Pons (tissue), 1 donor: Measurements from ENCODE around the gene GIGYF2.
"Not testable (repeated sequence)": the region's sequence is repeated elsewhere in the genome, so short reads cannot be mapped to it uniquely, and the experiment has no call there.

Experiments used
- DNase-seq: peaks from one replicate; pipeline ENCODE4 v3.0.0-alpha.2; 2016; ENCODE audit warnings: low spot score

Gene GIGYF2, protein sequence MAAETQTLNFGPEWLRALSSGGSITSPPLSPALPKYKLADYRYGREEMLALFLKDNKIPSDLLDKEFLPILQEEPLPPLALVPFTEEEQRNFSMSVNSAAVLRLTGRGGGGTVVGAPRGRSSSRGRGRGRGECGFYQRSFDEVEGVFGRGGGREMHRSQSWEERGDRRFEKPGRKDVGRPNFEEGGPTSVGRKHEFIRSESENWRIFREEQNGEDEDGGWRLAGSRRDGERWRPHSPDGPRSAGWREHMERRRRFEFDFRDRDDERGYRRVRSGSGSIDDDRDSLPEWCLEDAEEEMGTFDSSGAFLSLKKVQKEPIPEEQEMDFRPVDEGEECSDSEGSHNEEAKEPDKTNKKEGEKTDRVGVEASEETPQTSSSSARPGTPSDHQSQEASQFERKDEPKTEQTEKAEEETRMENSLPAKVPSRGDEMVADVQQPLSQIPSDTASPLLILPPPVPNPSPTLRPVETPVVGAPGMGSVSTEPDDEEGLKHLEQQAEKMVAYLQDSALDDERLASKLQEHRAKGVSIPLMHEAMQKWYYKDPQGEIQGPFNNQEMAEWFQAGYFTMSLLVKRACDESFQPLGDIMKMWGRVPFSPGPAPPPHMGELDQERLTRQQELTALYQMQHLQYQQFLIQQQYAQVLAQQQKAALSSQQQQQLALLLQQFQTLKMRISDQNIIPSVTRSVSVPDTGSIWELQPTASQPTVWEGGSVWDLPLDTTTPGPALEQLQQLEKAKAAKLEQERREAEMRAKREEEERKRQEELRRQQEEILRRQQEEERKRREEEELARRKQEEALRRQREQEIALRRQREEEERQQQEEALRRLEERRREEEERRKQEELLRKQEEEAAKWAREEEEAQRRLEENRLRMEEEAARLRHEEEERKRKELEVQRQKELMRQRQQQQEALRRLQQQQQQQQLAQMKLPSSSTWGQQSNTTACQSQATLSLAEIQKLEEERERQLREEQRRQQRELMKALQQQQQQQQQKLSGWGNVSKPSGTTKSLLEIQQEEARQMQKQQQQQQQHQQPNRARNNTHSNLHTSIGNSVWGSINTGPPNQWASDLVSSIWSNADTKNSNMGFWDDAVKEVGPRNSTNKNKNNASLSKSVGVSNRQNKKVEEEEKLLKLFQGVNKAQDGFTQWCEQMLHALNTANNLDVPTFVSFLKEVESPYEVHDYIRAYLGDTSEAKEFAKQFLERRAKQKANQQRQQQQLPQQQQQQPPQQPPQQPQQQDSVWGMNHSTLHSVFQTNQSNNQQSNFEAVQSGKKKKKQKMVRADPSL (N-terminal part only)

DNA sequence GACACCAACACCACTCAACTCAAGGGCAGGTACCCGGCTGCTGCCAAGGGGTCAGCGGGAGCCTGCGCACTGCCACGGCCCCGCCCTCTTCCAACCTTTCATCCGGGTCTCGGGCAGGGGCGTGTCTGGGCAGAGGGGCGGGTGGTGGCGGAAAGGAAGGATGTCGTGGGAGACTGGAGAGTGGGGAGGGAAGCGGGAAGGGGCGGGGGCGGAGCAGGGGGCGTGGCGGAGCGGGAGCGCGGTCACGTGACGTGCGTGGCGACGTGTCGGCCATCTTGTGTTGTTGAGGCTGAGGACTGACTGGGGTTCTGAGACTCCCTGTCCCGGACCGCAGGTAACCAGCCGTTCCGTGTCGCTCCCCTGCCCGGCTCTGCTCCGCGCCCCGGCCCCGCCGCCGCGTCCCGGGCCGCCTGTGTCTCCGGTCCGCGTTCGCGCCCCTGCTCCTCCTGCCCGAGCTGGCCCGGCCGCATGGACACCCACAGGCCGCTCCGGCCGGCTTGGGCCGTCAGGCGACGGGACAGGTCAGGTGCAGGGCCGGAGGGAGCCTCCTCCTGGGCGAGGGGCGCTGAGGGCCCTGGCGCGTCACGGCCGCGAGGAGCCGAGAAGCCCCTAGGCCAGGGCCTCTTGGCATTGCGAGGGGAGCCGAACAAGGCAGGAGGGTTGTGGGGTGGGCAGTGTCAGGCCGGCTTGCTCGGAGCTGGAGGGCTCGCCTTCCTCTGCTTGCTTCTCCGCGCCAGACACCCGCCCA is at the start of gene GIGYF2:
TSS of gene GIGYF2 (plus strand) at position 273 of the 748 bp plus-strand sequence. CDS start 37,867 bp downstream, outside the sequence.
- peak; percentile 94 for DNase-seq

DNA sequence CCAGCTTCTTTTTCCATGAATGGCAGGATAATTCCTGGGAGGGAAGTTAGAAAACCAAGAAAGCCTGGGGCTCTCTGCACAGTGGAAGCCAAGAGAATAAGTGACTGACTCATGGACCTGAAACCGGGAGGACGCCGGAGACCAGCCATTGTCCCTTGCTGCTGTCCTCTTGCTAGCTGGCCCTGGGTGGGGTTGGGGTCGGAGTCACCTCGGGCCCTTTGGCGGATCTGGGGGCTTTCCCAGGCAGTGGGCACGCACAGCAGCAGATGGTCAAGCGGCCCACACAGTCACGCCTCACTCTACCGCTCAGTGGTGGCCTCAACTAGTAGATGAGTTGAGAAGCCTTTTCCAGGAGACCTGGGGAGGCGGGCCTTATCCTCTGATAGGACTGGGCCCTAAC is 48.1 kb upstream of the GIGYF2 start:
- DNase-seq: no peak

DNA sequence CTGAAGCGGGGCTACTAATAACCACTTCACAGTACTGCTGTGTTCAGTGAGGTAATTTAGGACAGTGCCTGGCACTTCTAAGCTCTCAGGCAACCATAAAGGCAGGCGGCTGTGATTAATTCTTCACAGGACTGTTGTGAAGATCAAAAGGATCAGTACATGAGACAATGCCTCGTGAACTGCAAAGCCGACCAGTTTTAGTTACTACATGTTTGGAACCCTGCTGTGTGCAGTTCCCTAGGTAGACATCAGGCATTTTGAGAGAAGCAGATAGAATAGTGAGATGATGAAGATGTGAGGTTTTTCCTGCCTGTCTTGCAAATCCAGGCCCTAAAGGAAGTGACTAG is 44.7 kb upstream of the GIGYF2 start:
- DNase-seq: peak; percentile 63

DNA sequence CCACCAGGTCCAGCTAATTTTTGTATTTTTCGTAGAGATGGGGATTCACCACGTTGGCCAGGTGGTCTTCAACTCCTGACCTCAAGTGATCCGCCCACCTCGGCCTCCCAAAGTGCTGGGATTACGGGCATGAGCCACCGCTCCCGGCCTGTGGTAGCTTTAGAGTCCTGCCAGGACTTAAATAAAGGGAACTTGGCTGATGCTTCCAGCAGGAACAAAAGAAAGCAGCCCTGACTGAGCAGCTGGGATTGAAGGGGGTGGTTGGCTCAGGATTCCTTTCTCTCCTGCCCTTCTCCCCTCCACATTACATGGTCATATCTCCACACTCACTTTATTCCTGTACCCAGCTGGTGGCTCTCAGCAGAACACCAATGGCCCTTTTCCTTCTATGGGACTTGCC is 43.7 kb upstream of the GIGYF2 start:
- DNase-seq: no peak

DNA sequence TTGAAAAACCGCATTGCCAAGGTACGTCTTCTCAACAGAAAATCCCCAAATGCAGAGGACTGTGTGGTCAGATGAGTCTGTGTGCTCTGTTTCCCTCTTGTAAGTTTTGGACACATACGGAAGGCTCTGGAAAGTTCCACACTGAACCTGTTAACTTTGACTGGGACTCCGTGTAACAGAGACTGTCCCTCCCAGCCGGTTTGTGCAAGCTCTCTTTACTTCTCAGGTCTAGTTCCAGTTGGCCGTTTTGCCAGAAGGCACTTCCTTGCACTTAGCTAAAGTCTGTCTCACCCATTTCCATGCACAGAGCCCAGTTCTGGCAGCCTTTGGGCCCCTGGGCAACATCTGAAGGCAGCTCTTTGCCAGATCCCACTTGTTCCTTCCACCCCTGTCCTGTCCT is 41.7 kb upstream of the GIGYF2 start:
- peak; percentile 61 for DNase-seq

DNA sequence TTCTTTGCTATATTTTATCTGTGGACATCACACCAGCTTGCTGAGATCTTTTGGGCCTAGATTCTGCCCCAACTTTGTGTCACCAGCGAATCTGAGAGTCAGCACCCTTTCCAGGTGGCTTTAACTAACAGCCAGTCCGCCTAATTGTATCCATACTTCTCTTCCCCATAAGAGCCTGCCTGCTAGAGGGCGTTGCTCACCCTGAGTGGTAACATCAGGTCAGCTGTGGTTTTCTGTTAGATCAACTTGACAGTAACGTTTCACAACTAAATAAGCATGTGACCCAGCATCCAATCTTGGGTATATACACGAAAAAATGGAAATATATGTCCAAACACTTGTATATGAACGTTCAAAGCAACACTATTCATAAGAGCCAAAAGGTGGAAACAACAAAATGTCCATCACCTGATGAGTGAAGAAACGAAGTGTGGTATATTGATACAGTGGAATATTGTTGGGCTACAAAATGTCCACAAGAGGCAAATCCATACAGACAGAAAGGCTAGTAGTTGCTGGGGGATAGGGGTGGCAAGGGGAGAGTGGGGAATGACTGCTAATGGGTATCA is 38.8 kb upstream of the GIGYF2 start:
- peak; percentile 63 for DNase-seq

DNA sequence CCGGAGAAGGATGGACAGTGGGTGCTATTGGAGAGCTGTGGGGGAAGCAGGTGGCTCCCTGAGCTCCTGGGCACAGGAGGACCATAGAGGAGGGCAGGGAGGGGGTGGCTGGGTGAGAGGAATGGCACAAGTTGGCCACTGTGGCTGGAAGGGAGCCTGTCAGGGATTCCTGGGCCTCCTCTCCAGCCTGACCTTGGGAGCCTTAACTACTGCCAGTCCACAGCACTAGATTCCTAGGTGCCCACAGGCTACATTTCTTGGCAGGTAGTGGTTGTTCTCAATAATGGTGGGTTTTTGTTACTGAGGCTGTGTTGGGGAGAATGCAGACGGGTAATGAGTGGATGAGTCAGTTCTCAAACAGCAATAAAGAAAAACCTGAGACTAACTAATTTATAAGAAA is 37.8 kb upstream of the GIGYF2 start:
- DNase-seq: no peak

DNA sequence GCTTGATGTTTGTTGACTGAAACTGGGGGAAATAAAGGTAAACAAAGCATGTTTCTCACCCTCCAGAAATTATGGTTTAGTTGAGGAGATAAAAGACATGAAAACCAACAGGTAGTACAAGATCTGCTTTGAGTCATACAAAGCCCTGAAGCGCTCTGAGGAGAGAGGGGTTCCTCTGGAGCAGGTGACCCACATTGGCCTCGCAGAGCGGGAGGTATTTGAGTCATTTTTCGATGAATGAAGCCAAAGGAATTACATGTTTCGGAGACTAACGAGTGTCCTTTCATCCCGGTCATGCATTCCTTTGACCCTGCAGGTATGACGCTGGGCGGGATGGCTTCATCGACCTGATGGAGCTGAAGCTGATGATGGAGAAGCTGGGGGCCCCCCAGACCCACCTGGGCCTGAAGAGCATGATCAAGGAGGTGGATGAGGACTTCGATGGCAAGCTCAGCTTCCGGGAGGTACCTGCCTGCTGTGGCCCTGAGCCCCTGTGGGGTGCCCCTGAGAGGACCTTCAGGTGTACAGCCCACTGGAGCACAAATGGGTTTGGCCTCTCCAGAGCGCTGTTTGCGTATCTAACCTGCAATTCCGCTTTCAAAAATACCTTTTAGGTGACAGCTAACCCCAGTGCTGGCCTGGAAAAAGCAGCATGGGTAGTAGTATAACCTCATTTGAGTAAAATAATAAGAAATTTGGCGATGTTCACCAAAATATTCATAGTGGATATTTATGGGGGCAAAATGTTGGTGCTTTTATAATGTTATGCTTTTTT is 34.5 kb upstream of the GIGYF2 start:
- no peak for DNase-seq

DNA sequence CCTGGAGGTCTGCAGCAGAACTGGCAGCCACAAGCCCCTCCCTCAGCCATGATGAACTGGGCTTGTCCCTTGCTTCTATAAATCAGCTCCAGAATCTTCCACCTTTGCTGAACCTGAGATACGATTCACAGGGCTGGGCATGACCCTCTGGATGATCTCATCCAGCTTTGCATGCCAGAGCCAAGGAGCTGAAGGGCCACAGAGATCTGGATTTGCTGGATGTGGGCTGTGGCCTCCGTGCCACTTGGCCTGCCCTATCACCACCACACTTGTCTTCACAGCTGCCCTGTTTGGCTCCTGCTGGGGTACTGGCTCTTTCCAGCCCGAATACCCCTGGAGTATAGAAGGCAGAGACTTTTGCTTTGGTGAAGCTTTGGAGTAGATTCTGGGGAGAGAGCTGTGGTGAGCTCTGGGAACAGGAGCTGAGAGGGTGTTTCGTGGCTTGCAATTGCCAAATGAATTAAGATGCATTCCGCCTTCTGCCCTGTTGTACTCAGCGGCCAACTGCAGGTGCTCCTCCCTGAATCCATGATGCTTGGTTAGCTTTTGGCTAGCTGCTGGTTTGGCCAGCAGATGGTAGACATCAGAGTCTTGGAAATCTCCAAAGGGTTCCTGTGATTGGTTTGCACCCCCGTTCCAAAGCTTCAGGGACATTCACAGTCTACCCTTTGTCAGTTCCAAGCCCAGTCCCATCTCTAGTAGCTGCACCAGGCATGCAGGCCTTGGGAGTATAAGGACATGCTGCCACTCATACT is 30.9 kb upstream of the GIGYF2 start:
- no peak for DNase-seq

DNA sequence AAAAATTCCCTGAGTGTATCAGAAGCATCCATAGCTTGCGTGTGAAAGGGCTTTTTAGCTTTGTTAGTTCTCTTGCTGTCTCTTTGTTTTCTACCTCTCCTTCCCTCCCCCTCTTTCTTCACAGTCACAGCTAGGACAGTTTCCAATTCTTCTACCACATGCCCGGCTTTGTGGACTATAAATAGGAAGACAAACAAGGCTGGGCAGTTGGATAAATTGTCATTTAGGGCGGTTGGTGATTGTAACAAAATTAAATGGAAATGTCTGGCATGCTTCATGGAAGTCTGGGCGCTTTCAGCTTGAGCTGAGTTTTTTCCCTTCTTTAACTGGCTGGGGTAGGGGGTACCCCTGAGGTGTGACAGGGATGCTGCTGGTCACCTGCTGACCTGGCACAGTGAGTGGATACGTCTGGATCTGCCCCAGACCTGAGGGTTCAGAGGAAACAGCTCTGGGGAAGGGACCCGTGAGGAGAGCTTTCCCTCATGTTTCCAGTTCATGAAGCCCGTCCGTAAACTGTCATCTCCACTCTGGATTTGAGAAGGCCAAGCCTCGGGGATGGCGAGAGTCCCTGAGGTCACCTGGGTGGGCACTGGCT is 29.0 kb upstream of the GIGYF2 start:
- peak; percentile 98 for DNase-seq

DNA sequence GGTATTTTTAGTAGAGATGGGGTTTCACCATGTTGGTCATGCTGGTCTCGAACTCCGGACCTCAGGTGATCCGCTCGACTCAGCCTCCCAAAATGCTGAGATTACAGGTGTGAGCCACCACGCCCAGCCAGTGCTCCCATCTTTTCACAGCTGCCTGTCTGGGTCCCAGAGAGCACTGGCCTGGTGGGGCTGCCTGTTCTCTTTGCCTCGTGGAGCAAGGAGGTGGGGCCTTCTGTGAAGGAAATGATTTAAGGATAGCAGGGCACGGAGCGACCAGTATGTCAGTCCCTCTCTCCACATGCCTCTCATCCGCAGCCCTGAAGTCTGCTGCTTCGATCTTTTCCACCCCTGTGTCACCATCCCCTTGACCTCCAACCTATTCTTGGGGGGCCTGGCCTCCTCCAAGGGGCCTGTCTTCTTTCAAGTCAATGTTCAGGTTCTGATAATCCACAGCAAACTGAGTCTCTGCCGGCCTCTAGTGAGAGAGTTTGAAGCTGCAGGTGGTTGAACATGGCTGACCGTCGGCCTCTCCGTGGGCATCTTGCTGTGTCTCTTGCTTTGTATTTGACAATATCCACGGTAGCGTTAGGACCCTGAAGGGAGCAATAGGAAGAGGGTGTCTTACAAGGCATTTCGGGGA is 28.2 kb upstream of the GIGYF2 start:
- DNase-seq: peak; percentile 82

DNA sequence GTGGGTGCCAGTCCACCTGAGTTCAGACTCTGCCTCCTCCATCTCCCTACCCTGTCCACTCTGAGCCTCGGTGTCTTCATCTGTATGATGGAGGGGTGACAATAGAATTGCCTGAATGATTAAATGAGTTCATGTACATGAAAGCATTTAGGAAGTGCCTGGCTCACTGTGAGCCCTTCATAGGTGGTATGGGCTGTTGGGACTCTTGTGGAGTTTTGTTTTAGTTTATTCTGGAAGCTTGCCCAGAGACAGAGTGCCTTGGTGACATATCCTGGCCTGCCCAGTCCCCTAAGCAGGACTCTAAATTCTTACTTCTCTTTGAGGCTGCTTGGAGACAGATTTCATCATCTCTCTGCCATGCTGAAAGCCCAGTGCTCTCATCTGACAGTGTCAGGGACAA is 24.5 kb upstream of the GIGYF2 start:
- DNase-seq: no peak

DNA sequence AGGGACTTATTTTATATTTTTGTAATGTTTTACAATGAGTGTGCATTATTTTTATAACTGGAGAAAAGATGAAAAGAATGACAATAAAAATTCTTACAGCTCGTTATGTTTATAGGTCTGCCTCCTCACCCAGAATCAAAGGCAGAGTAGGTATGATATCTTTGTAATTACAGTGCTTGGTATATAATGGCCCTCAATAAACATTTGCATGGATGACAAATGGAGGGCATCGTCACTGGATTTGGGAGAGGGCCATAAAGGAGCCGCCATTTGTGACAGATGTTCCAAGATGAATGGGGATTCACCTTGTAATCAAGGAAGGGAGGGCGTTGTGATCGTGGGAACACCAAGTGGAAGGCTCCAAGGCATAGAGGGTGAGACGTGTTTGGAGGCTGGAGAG is 22.6 kb upstream of the GIGYF2 start:
- no peak for DNase-seq

DNA sequence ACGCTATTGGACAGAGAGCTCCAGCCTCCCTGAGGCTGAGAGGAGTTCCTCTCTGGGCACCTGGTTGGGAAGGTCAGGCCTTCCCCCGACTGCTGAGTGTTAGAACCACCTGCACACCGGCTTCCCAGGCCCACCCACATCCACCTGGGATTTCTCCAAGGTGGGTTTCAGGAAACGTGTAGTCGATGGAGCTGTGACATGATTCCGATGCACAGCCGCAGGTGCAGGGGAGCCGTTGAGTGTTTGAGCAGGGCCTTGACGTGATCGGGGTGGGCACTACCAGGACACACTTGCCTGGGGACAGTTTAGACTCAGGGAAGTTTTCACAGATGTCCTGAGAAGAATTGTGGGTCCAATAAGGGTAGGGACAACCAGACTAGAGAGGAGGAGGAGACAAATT is 21.8 kb upstream of the GIGYF2 start:
- DNase-seq: no peak

DNA sequence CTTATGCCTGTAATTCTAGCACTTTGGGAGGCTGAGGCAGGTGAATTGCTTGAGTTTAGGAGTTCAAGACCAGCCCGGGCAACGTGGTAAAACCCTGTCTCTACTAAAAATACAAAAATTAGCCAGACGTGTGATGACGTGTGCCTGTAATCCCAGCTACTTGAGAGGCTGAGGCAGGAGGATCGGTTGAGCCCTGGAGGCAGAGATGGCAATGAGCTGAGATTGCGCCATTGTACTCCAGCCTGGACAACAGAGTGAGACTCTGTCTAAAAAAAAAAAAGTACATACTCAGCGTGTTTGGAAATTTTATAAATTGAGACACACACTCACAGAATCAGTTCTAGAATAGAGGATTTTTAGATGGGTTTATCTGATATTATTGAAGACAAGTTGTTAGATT is 17.1 kb upstream of the GIGYF2 start:
- DNase-seq: no peak

DNA sequence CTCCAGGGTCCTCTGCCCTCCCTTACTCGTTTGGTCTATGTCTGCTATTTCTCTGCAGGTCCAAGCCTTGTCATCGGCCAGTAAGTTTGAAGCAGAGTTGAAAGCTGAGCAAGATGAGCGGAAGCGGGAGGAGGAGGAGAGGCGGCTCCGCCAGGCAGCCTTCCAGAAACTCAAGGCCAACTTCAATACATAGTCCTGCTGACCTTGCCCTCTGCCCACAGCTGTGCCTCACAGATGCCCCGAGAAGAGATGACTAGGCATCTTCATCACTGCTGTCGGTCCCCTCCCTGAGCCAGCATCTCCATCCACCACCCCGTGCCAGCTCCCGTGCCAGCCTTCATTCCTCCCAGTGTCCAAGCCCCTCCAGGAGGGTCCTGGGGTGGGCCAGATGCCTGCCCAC is 15.6 kb upstream of the GIGYF2 start:
- DNase-seq: no peak

DNA sequence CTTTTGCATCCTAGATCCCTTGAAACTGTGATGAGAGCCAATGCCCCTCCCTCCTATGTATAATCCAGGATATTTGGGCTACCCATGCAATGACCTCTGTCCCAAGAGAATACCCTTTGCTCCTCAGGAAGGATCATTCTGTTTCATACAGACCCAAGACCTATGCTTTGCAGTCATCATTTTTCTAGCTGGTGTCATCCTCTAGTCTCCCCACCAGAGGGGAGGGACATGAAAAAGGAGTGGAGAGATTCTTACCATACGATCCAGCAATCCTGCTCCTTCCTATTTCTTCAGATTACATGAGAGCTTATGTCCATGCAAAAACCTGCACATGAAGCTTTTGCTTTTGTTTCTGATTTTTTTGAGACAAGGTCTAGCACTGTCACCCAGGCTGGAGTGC is 13.8 kb upstream of the GIGYF2 start:
- DNase-seq: no peak

DNA sequence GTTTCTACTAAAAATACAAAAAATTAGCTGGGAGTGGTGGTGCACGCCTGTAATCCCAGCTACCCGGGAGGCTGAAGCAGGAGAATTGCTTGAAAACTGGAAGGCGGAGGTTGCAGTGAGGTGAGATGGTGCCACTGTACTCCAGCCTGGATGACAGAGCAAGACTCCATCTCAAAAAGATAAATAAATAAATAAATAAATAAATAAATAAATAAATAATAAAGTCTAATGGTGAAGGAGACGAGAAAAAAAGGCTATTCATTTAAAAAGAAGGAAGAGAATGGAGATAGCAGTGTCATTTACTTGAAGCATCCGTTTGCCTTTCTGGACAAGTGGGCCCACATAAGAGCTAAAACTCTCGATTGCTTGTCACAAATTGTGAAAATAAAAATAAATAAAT is 11.7 kb upstream of the GIGYF2 start:
- not testable (repeated sequence) for DNase-seq
